Muscle of back (tissue), 13 donors: ENCODE measurements around the gene MBTD1. TPM values are rescaled to one million over a fixed set of nuclear protein-coding genes. Genes with fewer than 3 reads are reported as not detected.
"Not testable (repeated sequence)": the region's sequence is repeated elsewhere in the genome, so short reads cannot be mapped to it uniquely, and the experiment has no call there.

ENCODE experiments used
- DNase-seq, 3 donors: peaks; one replicate each; pipeline versions ENCODE4 v3.0.0 to v3.0.0-alpha.2; 2013
- long read RNA-seq, 9 donors: transcript quantifications; one replicate each; lab custom pipeline, GENCODE V29; 2026
- polyA plus RNA-seq, 10 donors: library from polyadenylated mRNA; unstranded; fragments of 120-200 nt; gene quantifications; one replicate each; pipeline ENCODE4 v1.2.1, GENCODE V29; 2013; ENCODE audit not compliant: insufficient read length in 10 of 10

The MBTD1 gene
- polyA plus RNA-seq = 10 to 100 TPM; 16.9 to 27.9 (median 22.9) TPM
- long read RNA-seq, donor 1 = 0 reads
- long read RNA-seq, donor 2, partial matches to known transcripts = 6 of 19 reads
- long read RNA-seq, donor 2, other reads (novel, unspliced or antisense) = 13 of 19 reads
- long read RNA-seq, donor 3 = 0 reads
- long read RNA-seq, donor 4 = 0 reads
- long read RNA-seq, donor 5, full-length matches to known transcripts = 1 of 27 reads
- long read RNA-seq, donor 5, partial matches to known transcripts = 5 of 27 reads
- long read RNA-seq, donor 5, other reads (novel, unspliced or antisense) = 21 of 27 reads
- long read RNA-seq, donor 6 = 0 reads
- long read RNA-seq, donor 7 = 0 reads
- long read RNA-seq, donor 8 = 0 reads
- long read RNA-seq, donor 9 = 0 reads

- DNase-seq = peak in 2 of 3 donors; percentile 97 to 98
These were observed at the start of gene MBTD1 for GRCh38 chr17:51259564-51260236. TSS of gene MBTD1 (minus strand) at chr17:51260049. CDS start at chr17:51225161, 34,888 bp downstream.

- DNase-seq = no peak
These were observed 45.3 kb upstream of the MBTD1 start for GRCh38 chr17:51305182-51305581.

GRCh38 chr17:51299859-51300258 is 40.0 kb upstream of the MBTD1 start:
- DNase-seq = no peak

- DNase-seq = peak; percentile 33 to 72 (median 43)
These were observed 38.9 kb upstream of the MBTD1 start for GRCh38 chr17:51298508-51299371.

- not testable (repeated sequence) for DNase-seq
These were observed 34.5 kb upstream of the MBTD1 start for GRCh38 chr17:51294338-51294737.

GRCh38 chr17:51289696-51290111 is 29.9 kb upstream of the MBTD1 start:
- DNase-seq = no peak

- DNase-seq = no peak
These were observed 27.6 kb upstream of the MBTD1 start for GRCh38 chr17:51287412-51287811.

GRCh38 chr17:51279183-51279582 is 19.3 kb upstream of the MBTD1 start:
- DNase-seq = no peak

GRCh38 chr17:51275381-51275780 is 15.5 kb upstream of the MBTD1 start:
- peak in 1 of 3 donors; percentile 57 for DNase-seq

- no peak for DNase-seq
These were observed 13.0 kb upstream of the MBTD1 start for GRCh38 chr17:51272812-51273211.

GRCh38 chr17:51270636-51271035 is 10.8 kb upstream of the MBTD1 start:
- no peak for DNase-seq

- DNase-seq = no peak
These were observed 10.1 kb upstream of the MBTD1 start for GRCh38 chr17:51269991-51270390.

- DNase-seq = not testable (repeated sequence)
These were observed 4.6 kb upstream of the MBTD1 start for GRCh38 chr17:51264466-51264865.

GRCh38 chr17:51263006-51263405 is 3.2 kb upstream of the MBTD1 start:
- no peak for DNase-seq

GRCh38 chr17:51261024-51261963 is 1.4 kb upstream of the MBTD1 start:
- peak in 2 of 3 donors; percentile 2 to 88 for DNase-seq

GRCh38 chr17:51260237-51261023 is 581 bp upstream of the MBTD1 start, which contains the start of gene UTP18:
TSS of gene UTP18 (plus strand) at chr17:51260546. CDS start at chr17:51260585, 39 bp downstream.
- DNase-seq = peak; percentile 97 to 99 (median 98)

- peak in 2 of 3 donors; percentile 17 to 53 for DNase-seq
These were observed 889 bp downstream of the MBTD1 start for GRCh38 chr17:51258756-51259563.

- no peak for DNase-seq
These were observed 2.4 kb downstream of the MBTD1 start for GRCh38 chr17:51257150-51258081.
